GM19468 (cell line): ENCODE results near the gene WDFY1.

Experiments
- ATAC-seq: cut with Tn5 transposase; IDR thresholded peaks from one replicate; pipeline ENCODE4 v1.9.1; 2021; ENCODE audit warnings: mild to moderate bottlenecking, moderate library complexity, moderate number of reproducible peaks; ENCODE audit not compliant: unreplicated experiment; ENCODE audit errors: extremely low read depth

The WDFY1 gene

GRCh38 chr2:223944703-223945531 is at the start of gene WDFY1:
TSS of gene WDFY1 (minus strand) at chr2:223945335. CDS start at chr2:223945284, 51 bp downstream.
- ATAC-seq: peak; percentile 83

GRCh38 chr2:223994562-223995162 is 49.5 kb upstream of the WDFY1 start:
- no peak for ATAC-seq

GRCh38 chr2:223993634-223994232 is 48.6 kb upstream of the WDFY1 start:
- ATAC-seq: peak; percentile 59

GRCh38 chr2:223991611-223992010 is 46.5 kb upstream of the WDFY1 start:
- ATAC-seq: no peak

- ATAC-seq: no peak
Observed at GRCh38 chr2:223989856-223990232, 44.7 kb upstream of the WDFY1 start.

GRCh38 chr2:223989206-223989855 is 44.2 kb upstream of the WDFY1 start:
- ATAC-seq: no peak

- ATAC-seq: no peak
Observed at GRCh38 chr2:223981241-223981640, 36.1 kb upstream of the WDFY1 start.

GRCh38 chr2:223980803-223981202 is 35.7 kb upstream of the WDFY1 start:
- no peak for ATAC-seq

- no peak for ATAC-seq
Observed at GRCh38 chr2:223980397-223980735, 35.2 kb upstream of the WDFY1 start.

GRCh38 chr2:223979730-223980396 is 34.7 kb upstream of the WDFY1 start:
- ATAC-seq: no peak

- no peak for ATAC-seq
Observed at GRCh38 chr2:223978451-223978850, 33.3 kb upstream of the WDFY1 start.

GRCh38 chr2:223976635-223977226 is 31.6 kb upstream of the WDFY1 start:
- ATAC-seq: no peak

- ATAC-seq: no peak
Observed at GRCh38 chr2:223973606-223974005, 28.5 kb upstream of the WDFY1 start.

GRCh38 chr2:223972656-223973102 is 27.5 kb upstream of the WDFY1 start:
- ATAC-seq: no peak

- no peak for ATAC-seq
Observed at GRCh38 chr2:223971731-223972130, 26.6 kb upstream of the WDFY1 start.

- ATAC-seq: no peak
Observed at GRCh38 chr2:223970343-223971128, 25.4 kb upstream of the WDFY1 start.

- ATAC-seq: no peak
Observed at GRCh38 chr2:223969856-223970255, 24.7 kb upstream of the WDFY1 start.

- no peak for ATAC-seq
Observed at GRCh38 chr2:223969315-223969714, 24.2 kb upstream of the WDFY1 start.

- ATAC-seq: no peak
Observed at GRCh38 chr2:223967981-223968380, 22.8 kb upstream of the WDFY1 start.
